Endothelial cell (in vitro differentiated cells): Measurements from ENCODE around the gene ZNF469. TPM values are rescaled to one million over a fixed set of nuclear protein-coding genes. Genes with fewer than 3 reads are reported as not detected.
"Not testable (repeated sequence)": the region's sequence is repeated elsewhere in the genome, so short reads cannot be mapped to it uniquely, and the experiment has no call there.

Source experiments
- DNase-seq: peaks from one replicate; pipeline ENCODE4 v3.0.0; 2021; ENCODE audit warnings: low spot score
- H3K27ac Mint-ChIP-seq: one replicate; pipeline ENCODE4 v1.8.0; 2021; ENCODE audit warnings: mixed read lengths, inconsistent platforms; ENCODE audit not compliant: unreplicated experiment
- H3K27me3 Mint-ChIP-seq: one replicate; pipeline ENCODE4 v1.8.0; 2021; ENCODE audit warnings: mild to moderate bottlenecking, moderate library complexity, mixed read lengths, inconsistent platforms; ENCODE audit not compliant: unreplicated experiment
- H3K36me3 Mint-ChIP-seq: one replicate; pipeline ENCODE4 v1.8.0; 2021; ENCODE audit warnings: mild to moderate bottlenecking, low read depth, mixed read lengths, inconsistent platforms; ENCODE audit not compliant: unreplicated experiment
- H3K4me1 Mint-ChIP-seq: one replicate; pipeline ENCODE4 v1.8.0; 2021; ENCODE audit warnings: mild to moderate bottlenecking, mixed read lengths, inconsistent platforms; ENCODE audit not compliant: unreplicated experiment
- H3K4me3 Mint-ChIP-seq: one replicate; pipeline ENCODE4 v1.8.0; 2021; ENCODE audit warnings: mild to moderate bottlenecking, mixed read lengths, inconsistent platforms; ENCODE audit not compliant: unreplicated experiment
- H3K9me3 Mint-ChIP-seq: one replicate; pipeline ENCODE4 v1.8.0; 2021; ENCODE audit warnings: mixed read lengths, inconsistent platforms; ENCODE audit not compliant: unreplicated experiment
- CTCF ChIP-seq: fragments of 200-600 bp; sonication (generic); IDR thresholded peaks from one replicate; pipeline ENCODE4 v1.5.0; 2021; ENCODE audit warnings: antibody characterized with exemption; ENCODE audit not compliant: unreplicated experiment
- total RNA-seq: library from RNA; stranded (reverse); fragmentation: NEBNext Ultra II Directional; extraction: Animal tissue kit (Norgen Biotek cat#: 25700); gene quantifications from one replicate; pipeline ENCODE4 v1.2.1, GENCODE V29; 2021; ENCODE audit not compliant: unreplicated experiment

The ZNF469 gene
- total RNA-seq, 1 donor from 2014 or later, result 14.7 TPM

- peaks cover 2% of the 10 kb centered on the region for H3K27me3 Mint-ChIP-seq
- no peaks in the 10 kb centered on the region for H3K36me3 Mint-ChIP-seq
- TF ChIP-seq CTCF, result no peak
- DNase-seq, result no peak
- H3K9me3 Mint-ChIP-seq, result no peaks in the 10 kb centered on the region
- no peak overlapping the region for H3K4me3 Mint-ChIP-seq
- no peak overlapping the region for H3K27ac Mint-ChIP-seq
- no peaks in the 10 kb centered on the region for H3K4me1 Mint-ChIP-seq
Observed at GRCh38 chr16:88356727-88357199, 26.0 kb upstream of the ZNF469 start.

- DNase-seq, result no peak
- Mint-ChIP-seq H3K9me3 (no peaks in the 10 kb centered on the region), H3K27ac (no peak overlapping the region), H3K4me3 (no peak overlapping the region), H3K27me3 (no peaks in the 10 kb centered on the region), H3K36me3 (no peaks in the 10 kb centered on the region), H3K4me1 (no peaks in the 10 kb centered on the region)
- TF ChIP-seq CTCF, result no peak
Observed at GRCh38 chr16:88357317-88358022, 25.3 kb upstream of the ZNF469 start.

GRCh38 chr16:88358023-88358420 is 24.7 kb upstream of the ZNF469 start:
- H3K9me3 Mint-ChIP-seq, result no peaks in the 10 kb centered on the region

GRCh38 chr16:88359008-88359407 is 23.8 kb upstream of the ZNF469 start:
- Mint-ChIP-seq H3K27me3 (no peaks in the 10 kb centered on the region), H3K4me3 (no peak overlapping the region), H3K27ac (no peak overlapping the region), H3K9me3 (no peaks in the 10 kb centered on the region), H3K36me3 (no peaks in the 10 kb centered on the region), H3K4me1 (no peaks in the 10 kb centered on the region)
- no peak for TF ChIP-seq CTCF
- no peak for DNase-seq

More at GRCh38 chr16:88358023-88358420, 24.7 kb upstream of the ZNF469 start:
- Mint-ChIP-seq H3K4me1 (no peaks in the 10 kb centered on the region), H3K27ac (no peak overlapping the region), H3K4me3 (no peak overlapping the region), H3K36me3 (no peaks in the 10 kb centered on the region), H3K27me3 (no peaks in the 10 kb centered on the region)
- DNase-seq, result no peak
- no peak for TF ChIP-seq CTCF

- not testable (repeated sequence) for H3K36me3 Mint-ChIP-seq, H3K27me3 Mint-ChIP-seq, H3K9me3 Mint-ChIP-seq
Observed at GRCh38 chr16:88360401-88360800, 22.4 kb upstream of the ZNF469 start.

More at GRCh38 chr16:88360401-88360800, 22.4 kb upstream of the ZNF469 start:
- H3K4me1 Mint-ChIP-seq, DNase-seq, H3K4me3 Mint-ChIP-seq, H3K27ac Mint-ChIP-seq: not testable (repeated sequence)
